Hair follicular keratinocyte (primary cell): ENCODE results near the gene CBFA2T3. TPM values are rescaled to one million over a fixed set of nuclear protein-coding genes. Genes with fewer than 3 reads are reported as not detected.

Experiments used
- total RNA-seq: library from RNA; depleted of rRNA; stranded (reverse); fragments of >200 nt; gene quantifications from 2 replicates; pipeline ENCODE4 v1.2.3, GENCODE V29; 2015

CBFA2T3 gene
- total RNA-seq, result 0.11 and 0.23 TPM in 2 replicates

DNA sequence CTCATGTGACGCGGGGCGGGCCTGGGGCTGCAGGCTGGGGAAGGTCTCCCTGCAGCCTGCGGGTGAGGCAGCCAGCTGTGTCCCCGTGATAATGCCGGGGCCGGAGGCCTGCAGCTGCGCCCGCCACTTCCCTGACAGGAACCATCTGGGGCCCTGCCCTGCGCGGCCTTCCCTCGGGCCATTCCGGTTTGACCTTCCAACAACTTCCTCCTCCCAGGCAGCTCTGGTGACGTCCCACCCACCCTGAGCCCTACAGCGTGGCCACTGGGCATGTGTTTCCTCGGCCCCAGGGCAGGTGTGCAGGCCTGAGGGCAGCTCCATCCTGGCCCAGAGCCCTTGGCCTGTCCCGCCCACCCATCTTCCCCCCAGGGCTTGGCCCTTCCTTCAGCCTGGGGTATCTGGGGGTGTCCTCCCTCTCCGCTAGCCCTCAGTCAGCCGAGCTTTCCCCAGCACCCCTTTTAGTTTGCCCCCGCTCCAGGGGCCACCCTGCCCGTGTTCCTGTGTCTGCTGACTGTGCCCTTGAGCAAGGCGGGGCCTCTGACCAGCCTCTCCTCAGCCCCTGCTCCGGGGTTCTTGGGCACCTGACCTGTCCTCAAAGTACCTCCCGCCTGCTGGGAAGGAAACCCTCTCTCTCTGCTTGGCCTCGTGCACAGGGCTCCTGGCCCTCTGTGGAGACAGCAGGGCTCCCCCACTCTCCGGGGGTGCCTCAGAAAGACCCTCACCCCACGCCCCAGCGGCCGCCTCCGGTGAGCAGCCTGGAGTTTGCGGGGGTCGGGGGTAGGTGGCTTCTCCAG lies at the start of gene CBFA2T3:
CBFA2T3 (minus strand) TSS at position 190 of the 794 bp plus-strand sequence. CDS start 400 bp downstream, outside the sequence.

DNA sequence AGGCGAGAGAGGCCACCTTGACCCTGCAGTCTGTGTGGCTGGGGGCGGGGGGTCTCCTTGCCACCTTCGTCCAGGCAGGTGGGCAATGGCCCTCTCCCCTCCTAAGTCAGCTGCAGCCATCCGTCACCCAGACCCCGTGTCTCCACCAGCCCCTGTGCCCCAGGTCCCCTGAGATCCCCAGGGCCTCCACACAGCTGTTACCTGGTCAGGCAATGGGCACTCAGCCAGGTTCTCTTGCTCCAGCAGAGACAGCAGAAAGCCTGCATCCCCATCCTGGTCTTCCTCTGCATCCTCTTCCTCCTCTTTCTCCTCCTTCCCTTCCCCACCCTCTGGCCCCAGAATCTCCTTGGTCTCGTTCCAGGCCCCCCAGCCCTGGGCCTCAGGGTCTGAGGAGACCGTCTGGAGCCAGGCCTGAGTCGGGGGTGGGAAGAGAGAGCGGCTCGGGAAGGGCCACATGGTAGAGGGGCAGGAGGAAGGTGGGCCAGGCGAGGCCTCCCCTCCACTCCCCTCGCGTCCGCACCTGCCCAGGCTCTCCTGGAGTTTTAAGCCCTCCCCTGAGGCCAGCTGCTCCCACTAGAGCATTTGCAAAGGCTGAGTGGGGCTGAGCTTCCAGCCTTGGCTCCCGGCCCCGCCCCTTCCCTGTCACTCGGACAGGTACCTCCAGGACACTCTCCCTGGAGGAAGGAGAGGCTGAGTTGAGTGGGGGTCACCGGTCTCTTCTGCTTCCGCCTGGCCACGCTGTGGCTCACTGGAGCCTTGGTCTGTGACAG lies 110.7 kb downstream of the CBFA2T3 start, which contains the start of gene PABPN1L:
PABPN1L (minus strand) TSS at position 510 of the 770 bp plus-strand sequence; CDS start at position 456, 54 bp downstream.

DNA sequence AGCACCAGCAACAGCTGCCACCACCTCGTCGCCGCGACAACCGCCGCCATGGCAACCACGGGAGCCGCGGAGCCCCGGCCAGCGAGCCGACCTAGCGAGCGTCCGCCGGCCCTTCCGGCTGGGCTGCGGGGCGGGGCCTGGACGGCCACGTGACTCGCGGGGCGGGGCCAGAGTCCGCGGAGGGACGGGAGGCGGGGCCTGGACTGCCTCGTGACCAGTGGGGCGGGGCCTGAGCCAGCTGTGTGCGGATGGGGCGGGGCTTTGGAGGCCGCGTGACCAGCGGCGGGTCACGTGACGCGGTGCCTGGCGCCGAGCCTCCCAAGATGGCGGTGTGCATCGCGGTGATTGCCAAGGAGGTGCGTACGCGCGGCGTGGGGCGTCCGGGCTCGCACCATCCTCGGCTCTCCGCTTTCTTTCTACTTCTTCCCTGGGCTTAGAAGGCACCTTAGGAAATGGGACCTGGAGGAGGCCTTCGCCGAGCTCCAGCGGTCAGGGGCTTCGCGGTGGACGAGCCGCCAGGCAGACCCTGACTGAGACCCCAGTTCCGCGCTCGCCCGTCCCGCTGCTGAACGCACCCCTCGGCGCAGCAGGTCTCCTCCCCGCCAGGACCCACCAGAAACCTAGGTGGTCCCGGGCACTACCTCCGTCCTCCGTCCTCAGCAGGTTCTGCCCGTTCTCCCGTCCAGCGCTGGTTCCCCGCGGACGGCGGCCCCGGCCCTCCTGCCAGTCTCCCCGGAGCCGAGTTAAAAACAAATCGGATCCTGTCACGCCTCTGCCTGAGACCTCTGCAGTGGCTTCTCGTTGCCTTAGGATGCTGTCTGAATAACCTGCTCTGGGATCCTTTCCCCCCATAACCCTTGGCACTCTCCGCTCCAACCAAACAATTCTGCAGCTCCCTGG lies 119.9 kb downstream of the CBFA2T3 start, which contains the start of the genes GALNS and TRAPPC2L:
GALNS (minus strand) TSS at position 120 of the 900 bp plus-strand sequence; CDS start at position 50, 70 bp downstream.
TRAPPC2L (plus strand) TSS at position 300 of the 900 bp plus-strand sequence; CDS start at position 324, 24 bp downstream.

Other genes with a start within 250 kb of the CBFA2T3 start
- gene PIEZO1, start 192.0 kb downstream of the CBFA2T3 start, total RNA-seq, result 167 and 172 TPM in 2 replicates
- 19.9 and 44.1 TPM in 2 replicates for gene CDT1, start 173.4 kb downstream of the CBFA2T3 start, total RNA-seq
- 209 and 236 TPM in 2 replicates for gene APRT, start 165.3 kb downstream of the CBFA2T3 start, total RNA-seq
- 18.2 and 23.8 TPM in 2 replicates for gene GALNS, start 120.3 kb downstream of the CBFA2T3 start, total RNA-seq
- 33.3 and 50.0 TPM in 2 replicates for gene TRAPPC2L, start 120.1 kb downstream of the CBFA2T3 start, total RNA-seq
- gene PABPN1L, start 110.5 kb downstream of the CBFA2T3 start, total RNA-seq, result not detected in 2 replicates
- gene ACSF3, start 116.6 kb upstream of the CBFA2T3 start, total RNA-seq, result 22.5 and 36.7 TPM in 2 replicates
- 0.08 TPM in 1 of 2 replicates, not detected in the other for gene CDH15, start 194.5 kb upstream of the CBFA2T3 start, total RNA-seq
- 0.19 and 0.55 TPM in 2 replicates for gene SLC22A31, start 223.3 kb upstream of the CBFA2T3 start, total RNA-seq
- gene ZNF778, start 240.5 kb upstream of the CBFA2T3 start, total RNA-seq, result 7.0 and 8.4 TPM in 2 replicates